LNCaP clone FGC (cell line): ENCODE results near the gene FOXO6.

Experiments used
- DNase-seq: peaks from one replicate; pipeline ENCODE4 v3.0.0-alpha.2; 2011; ENCODE audit warnings: low read depth
- H3K4me3 ChIP-seq: 2 replicates; pipeline ENCODE4 v1.5.1; 2011; ENCODE audit warnings: mild to moderate bottlenecking, low read depth, low read length, control low read depth
- TF ChIP-seq, protein P1 (sequence below): IDR thresholded peaks from 2 replicates; pipeline ENCODE4 v1.5.1; 2012; ENCODE audit warnings: mild to moderate bottlenecking; ENCODE audit not compliant: control insufficient read depth, insufficient read depth; ENCODE audit errors: extremely low read depth

Gene FOXO6

DNA sequence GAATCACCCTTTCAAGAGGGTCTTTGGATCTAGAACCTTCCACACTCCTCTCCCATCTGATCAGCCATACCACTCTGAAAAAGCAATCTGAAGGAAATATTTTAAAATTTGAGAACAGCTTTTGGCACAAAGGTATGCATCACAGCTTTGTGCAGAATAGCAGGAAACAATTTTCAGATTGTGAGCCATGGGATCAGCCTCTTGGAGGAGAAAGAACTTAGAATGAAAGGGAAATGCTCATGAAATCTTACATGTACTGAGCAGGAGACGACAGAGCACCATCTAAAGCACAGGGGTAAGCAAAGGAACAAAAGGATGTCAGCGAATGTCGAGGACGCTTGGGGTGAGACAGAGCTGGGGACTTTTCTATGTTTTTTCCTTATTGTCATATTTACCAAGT, 68.8 kb downstream of the FOXO6 start:
- TF ChIP-seq, protein P1, sequence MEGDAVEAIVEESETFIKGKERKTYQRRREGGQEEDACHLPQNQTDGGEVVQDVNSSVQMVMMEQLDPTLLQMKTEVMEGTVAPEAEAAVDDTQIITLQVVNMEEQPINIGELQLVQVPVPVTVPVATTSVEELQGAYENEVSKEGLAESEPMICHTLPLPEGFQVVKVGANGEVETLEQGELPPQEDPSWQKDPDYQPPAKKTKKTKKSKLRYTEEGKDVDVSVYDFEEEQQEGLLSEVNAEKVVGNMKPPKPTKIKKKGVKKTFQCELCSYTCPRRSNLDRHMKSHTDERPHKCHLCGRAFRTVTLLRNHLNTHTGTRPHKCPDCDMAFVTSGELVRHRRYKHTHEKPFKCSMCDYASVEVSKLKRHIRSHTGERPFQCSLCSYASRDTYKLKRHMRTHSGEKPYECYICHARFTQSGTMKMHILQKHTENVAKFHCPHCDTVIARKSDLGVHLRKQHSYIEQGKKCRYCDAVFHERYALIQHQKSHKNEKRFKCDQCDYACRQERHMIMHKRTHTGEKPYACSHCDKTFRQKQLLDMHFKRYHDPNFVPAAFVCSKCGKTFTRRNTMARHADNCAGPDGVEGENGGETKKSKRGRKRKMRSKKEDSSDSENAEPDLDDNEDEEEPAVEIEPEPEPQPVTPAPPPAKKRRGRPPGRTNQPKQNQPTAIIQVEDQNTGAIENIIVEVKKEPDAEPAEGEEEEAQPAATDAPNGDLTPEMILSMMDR = no peak

DNA sequence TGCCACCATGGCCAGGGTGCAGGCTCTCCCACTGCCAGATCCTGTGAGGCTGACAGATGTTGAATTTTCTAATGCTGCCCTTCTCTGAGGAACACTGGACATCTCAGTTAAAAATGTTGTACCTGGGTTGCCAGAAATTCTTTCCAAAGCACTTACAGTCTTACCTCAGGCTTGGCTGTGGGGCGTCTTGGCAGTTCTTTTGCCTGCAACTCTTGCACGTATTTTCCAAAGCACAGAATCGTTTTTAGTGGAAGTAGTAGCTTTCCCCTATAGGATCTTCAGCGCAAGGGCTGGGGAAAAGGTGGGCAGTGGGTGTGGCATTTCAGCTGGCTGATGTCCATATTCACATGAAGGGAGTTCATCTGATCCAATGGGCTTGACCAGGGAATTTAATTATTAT, 69.3 kb downstream of the FOXO6 start:
- TF ChIP-seq, protein P1 = no peak
- no peak for DNase-seq
- no peak overlapping the region for H3K4me3 ChIP-seq

More for the DNA sequence above, 68.8 kb downstream of the FOXO6 start:
- no peak overlapping the region for H3K4me3 ChIP-seq
- DNase-seq = no peak

DNA sequence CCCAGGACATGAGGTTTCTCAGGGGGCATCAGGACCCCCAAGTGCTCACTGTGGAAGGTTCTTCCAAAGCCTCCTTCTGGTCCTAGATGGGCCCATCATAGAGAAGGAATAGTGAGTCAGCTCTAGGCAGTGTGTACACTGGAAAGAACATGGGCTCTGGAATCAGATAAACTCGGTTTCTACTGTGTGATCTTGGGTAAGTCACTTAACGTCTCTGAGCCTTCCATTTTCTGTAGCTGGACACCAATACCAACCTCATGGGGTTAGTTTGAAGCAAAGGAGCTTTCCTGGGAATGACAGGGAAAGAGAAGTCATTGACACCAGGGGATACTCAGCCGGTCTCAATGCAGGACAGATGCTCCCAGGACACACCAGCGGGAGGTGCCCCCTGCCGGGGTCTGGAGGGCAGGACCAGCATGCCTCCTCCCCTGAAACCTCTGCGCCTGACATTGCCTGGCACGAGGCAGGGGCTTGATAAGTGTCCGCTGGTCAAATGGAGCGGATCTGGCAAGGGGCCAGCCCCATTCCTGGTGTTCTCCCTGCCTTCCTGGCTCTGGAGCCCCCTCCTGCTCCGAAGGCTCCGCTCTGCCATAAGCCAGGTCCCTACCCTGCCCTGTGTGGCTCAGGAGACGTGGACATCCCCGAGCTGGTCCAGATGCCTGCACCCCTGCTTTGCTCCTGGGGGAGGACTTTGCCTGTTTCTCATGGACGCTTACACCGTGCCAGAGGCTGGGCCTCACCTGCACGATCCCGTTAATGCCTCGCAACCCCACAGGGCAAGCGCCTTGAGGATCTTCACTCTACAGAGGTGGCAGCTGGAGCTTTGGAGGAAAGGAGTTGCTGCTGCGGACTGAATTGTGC, 70.5 kb downstream of the FOXO6 start:
- no peak overlapping the region for H3K4me3 ChIP-seq
- TF ChIP-seq, protein P1 = no peak

More for the DNA sequence above, 70.5 kb downstream of the FOXO6 start:
- no peak for DNase-seq
